ENCODE data around the gene ADORA2B.
"Not testable (repeated sequence)": the region's sequence is repeated elsewhere in the genome, so short reads cannot be mapped to it uniquely, and the experiment has no call there.

The ADORA2B gene

GRCh38 chr17:15944759-15945526 lies at the start of gene ADORA2B:
Gene ADORA2B, plus strand, starts transcription at chr17:15945130. Its CDS starts 119 bp downstream, at chr17:15945249.
- DNase-seq (ENCODE audit: low read depth), result no peak

GRCh38 chr17:15896277-15896676 lies 48.7 kb upstream of the ADORA2B start:
- DNase-seq (ENCODE audit: low read depth), result no peak

GRCh38 chr17:15896834-15897233 lies 48.1 kb upstream of the ADORA2B start:
- DNase-seq (ENCODE audit: low read depth), result no peak

DNA sequence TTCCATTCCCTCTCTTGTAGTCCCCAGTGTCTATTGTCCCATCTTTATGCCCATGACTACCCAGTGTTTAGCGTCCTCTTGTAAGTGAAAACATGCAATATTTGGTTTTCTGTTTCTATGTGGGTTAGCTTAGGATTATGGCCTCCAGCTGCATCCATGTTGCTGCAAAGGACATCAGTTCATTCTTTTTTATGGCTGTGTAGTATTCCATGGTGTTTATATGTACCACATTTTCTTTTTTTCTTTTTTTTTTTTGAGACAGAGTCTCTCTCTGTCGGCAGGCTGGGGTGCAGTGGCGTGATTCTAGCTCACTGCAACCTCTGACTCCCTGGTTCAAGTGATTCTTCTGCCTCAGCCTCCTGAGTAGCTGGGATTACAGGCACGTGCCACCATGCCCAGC lies 45.3 kb upstream of the ADORA2B start:
- DNase-seq (ENCODE audit: low read depth), result not testable (repeated sequence)

GRCh38 chr17:15900871-15901270 lies 44.1 kb upstream of the ADORA2B start:
- no peak for DNase-seq (ENCODE audit: low read depth)

- not testable (repeated sequence) for DNase-seq (ENCODE audit: low read depth)
Measured at GRCh38 chr17:15905236-15905635, 39.7 kb upstream of the ADORA2B start.

GRCh38 chr17:15907290-15907689 lies 37.6 kb upstream of the ADORA2B start:
- no peak for DNase-seq (ENCODE audit: low read depth)

GRCh38 chr17:15908378-15908777 lies 36.6 kb upstream of the ADORA2B start:
- no peak for DNase-seq (ENCODE audit: low read depth)

- DNase-seq (ENCODE audit: low read depth), result no peak
Measured at GRCh38 chr17:15909481-15909991, 35.4 kb upstream of the ADORA2B start.

DNA sequence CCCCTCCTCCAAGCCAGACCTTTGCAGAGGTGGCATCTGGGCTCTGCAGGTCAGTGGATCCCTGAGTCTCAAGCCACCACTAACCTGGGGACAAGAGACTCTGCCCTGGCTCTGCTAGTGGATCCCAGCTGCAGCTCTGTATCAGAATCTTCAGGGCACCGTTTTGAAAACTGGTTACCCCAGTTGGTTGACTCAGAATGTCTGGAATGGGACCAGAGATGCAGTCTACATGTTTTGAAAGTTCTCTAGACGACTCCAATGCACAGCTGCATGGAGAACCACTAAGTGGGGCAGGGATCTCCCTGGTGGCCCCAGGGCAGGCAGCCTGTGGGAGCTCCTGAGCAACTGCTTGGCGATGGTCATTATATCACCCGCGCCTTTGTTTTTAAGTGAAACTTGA lies 34.1 kb upstream of the ADORA2B start:
- DNase-seq (ENCODE audit: low read depth), result no peak

GRCh38 chr17:15911701-15912100 lies 33.2 kb upstream of the ADORA2B start:
- not testable (repeated sequence) for DNase-seq (ENCODE audit: low read depth)

GRCh38 chr17:15912416-15912955 lies 32.4 kb upstream of the ADORA2B start:
- no peak for DNase-seq (ENCODE audit: low read depth)

- no peak for DNase-seq (ENCODE audit: low read depth)
Measured at GRCh38 chr17:15913826-15914225, 31.1 kb upstream of the ADORA2B start.

DNA sequence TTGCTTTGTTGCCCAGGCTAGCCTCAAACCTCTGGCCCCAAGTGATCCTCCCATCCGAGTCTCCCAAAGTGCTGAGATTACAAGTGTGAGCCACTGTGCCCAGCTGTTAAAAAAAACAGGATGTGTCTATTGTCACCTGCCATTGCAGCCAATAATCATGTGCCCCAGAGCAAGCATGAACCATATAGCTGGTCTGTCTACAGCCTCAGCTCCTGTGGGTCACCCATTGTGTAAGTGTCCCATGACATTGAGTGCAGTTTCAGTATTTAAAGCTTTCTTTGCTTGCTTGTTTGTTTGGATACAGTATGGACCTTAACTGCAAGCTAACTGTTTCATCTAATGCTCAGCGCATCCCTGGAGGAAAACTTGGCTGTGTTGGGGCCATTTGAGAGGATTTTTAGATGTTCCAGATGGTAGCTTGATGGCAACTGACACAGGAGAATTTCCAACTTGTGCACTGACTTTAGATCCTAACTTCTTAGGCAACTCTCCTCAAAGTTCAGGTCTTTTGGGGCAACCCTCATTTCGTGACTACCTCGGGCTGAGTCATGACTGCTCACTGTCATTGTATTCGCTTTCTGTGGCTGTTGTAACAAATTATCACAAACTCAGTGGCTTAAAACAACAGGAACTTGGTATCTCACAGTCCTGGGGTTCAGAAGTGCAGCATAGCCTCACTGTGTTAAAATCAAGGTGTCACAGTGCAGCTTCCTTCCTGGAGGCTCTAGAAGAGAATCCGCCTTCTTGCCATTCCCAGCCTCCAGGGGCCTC lies 30.3 kb upstream of the ADORA2B start:
- no peak for DNase-seq (ENCODE audit: low read depth)

DNA sequence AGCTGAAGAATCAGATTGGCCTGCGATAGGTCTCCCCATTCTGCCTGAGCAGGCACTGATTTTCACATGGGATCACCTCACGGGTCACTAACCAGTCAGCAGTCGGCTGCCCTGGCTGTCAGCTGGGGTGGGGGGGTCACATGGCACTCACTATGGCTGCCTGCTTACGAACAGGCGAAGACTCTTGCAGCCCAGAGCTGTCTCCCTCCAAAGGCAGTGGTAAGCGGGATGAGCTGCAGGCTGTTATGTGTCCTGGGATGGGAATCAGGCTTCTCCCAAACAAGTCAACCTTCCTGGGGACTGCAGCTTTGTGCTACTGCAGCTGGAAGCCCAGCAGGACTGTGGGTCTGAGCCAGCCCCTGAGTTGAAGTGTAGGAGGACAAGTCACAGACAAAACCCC lies 29.0 kb upstream of the ADORA2B start:
- DNase-seq (ENCODE audit: low read depth), result no peak

DNA sequence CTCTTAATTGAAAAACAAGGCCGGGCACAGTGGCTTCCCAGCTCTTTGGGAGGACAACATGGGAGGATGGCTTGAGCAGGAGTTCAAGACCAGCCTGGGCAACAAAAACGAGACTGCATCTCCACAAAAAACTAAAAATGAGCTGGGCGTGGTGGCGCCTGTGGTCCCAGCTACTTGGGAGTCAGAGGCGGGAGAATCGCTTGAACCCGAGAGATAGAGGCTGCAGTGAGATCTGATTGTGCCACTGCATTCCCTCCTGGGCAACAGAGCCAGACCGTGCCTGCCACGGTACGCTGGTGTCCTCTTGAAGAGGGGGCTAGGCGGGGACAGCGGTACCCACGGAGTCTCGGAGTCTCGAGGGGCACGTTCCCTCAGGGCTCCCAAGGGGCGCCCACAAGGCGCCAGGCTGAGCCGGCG lies 27.9 kb upstream of the ADORA2B start:
- no peak for DNase-seq (ENCODE audit: low read depth)

DNA sequence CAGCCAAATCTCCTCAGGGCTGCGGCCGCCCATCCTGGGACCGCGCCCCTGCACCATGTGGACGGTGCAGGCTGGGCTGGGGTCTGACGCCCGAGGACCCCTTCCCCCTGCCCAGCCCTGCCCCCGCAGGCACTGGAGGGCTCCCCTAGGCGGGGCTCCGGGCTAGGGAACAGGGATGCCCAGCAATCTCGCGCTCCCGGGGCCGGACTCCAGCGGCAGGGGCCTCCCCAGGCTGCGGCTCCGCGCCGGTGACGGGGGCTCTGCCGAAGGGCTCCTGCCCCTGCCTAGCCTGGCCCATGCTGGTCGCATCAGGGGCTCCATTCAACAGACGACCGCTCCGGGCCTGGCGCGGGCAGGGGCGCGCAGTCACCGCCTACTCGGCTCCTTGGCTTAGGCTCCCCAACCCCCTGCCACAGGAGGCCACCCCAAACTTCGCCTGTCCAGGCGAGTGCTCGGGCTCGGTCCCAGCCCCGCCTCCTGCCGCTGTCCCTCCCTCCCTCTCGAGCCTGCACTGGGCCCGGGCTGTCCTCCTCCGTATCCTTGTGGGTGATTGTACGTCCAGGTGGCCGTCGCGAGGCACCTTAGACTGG lies 27.4 kb upstream of the ADORA2B start:
- no peak for DNase-seq (ENCODE audit: low read depth)

DNA sequence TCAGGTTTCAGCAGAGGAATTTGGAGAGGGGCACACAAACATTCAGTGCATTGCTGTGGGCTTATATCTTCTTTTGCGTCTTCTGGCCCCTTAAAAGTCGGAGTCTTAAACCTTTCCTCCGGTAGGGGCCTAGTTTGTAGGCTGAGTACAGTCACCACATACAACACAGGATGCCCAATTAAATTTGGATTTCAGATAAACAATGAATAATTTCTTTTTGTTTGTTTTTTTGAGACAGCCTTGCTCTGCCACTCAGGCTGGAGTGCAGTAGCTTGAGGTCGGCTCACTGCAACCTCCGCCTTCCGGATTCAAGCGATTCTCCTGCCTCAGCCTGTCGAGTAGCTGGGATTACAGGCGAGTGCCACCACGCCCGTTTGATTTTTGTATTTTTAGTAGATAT lies 26.7 kb upstream of the ADORA2B start:
- DNase-seq (ENCODE audit: low read depth), result no peak

DNA sequence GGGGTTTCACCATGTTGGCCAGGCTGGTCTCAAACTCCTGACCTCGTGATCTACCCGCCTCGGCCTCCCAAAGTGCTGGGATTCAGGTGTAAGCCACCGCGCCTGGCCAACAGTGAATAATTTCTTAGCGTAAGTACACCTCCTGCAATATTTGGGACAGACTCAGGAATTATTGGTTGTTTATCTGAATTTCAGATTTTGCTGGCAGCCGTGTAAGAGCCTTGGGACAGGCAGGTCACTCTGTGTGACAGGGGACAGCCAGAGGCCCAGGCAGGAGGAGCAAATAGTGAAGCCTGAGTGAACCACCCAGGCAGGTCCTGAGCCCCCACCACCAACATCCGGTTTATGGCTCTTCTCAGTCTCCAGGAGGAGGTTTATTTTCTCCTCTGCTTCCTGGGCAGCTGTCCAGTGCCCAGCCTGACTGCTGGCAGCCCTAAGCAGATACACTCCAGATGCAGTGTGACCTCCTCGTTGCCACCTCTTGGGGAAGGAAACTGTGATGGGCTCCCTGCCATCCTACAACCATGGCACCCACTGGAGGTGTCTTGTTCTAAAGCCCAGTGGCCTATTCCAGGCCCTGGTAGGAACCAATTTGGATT lies 26.2 kb upstream of the ADORA2B start:
- no peak for DNase-seq (ENCODE audit: low read depth)

DNA sequence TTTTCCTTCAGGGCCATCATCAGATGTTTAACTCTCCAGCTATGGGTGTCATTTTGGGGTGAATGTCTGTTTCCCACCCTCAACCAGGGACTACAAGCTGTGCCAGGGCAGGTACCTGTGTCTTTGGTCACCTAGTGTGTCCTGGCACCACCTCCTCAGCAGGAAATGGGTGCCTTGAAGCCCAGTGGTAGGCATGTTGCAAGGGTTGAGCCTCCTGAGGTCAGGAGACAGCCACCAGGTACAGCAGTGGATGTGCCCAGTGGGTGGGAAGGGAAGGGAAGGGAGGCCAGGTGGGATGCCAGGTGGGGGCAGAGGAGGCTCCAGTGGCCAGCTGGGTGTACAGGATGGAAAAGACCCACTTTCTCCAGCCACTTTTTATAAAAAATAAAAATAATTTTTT lies 25.5 kb upstream of the ADORA2B start:
- no peak for DNase-seq (ENCODE audit: low read depth)

DNA sequence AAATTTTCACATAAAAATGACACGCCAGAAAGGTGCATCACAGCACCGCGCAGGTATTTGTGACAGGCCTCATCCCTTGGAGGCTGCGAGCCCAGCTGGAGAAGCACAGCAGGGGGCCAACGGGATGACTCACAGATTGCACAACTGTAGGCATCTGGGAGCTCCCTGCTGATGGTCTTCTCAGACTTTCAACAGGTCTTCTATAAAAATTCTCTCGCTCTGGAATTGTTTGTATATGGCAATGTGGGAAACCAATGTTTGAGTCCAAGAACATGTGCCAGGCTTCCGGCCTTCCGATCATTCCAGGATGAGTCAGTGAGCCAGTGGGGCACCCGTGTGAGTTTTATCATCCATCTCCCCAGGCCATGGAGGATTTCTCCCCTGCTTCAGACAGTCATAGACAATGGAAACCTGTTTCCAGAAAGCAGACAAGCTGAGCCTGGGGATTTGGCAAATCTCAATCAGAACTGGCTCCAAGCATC lies 24.1 kb upstream of the ADORA2B start:
- peak; percentile 98 for DNase-seq (ENCODE audit: low read depth)

DNA sequence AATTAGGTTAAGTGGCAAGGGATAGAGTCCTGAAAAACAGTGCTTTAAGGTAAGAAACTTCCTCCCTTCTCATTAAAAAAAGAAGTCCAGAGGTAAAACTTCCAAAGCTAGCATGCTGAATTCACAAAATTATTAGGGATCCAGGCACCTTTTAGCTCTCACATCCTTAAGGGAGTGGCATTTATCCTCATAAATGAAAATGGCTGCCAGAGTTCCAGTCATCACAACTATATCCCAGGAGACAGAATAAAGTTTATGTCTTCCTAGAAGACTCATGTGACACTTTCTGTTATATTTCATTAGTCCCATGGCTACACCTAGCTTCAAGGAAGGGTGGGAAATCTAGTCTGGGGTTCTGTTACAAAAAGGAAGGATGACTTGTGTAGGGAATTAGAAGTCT lies 23.3 kb upstream of the ADORA2B start:
- no peak for DNase-seq (ENCODE audit: low read depth)
